Tibial artery (tissue), 4 donors: ENCODE data around the gene CHRNA9.

Source experiments
- DNase-seq, 2 donors: peaks; one replicate each; pipeline ENCODE4 v3.0.0-alpha.2; 2019
- H3K27ac ChIP-seq, 2 donors: fragments of 200-600 bp; sonication (generic) in 1 of 2; 1 replicate in 1 of 2; 2 replicates in 1 of 2; pipeline ENCODE4 v1.5.1; 2018 to 2019; ENCODE audit warnings: mild to moderate bottlenecking in 1 of 2
- H3K27me3 ChIP-seq, 2 donors: fragments of 200-600 bp; sonication (generic) in 1 of 2; one replicate each; pipeline versions ENCODE4 v1.5.1 to v1.6.0; 2016 to 2019
- H3K36me3 ChIP-seq, 3 donors: fragments of 200-600 bp; sonication (generic) in 2 of 3; one replicate each; pipeline ENCODE4 v1.5.1; 2016 to 2019; ENCODE audit warnings: mild to moderate bottlenecking in 2 of 3
- H3K4me1 ChIP-seq, 4 donors: fragments of 200-600 bp; sonication (generic) in 2 of 4; 1 replicate in 3 of 4; 2 replicates in 1 of 4; pipeline ENCODE4 v1.5.1; 2016 to 2019
- H3K4me3 ChIP-seq, 2 donors: fragments of 200-600 bp; sonication (generic) in 1 of 2; 1 replicate in 1 of 2; 2 replicates in 1 of 2; pipeline ENCODE4 v1.5.1; 2018 to 2019; ENCODE audit warnings: mild to moderate bottlenecking in 2 of 2
- H3K9me3 ChIP-seq, 3 donors: fragments of 200-600 bp; sonication (generic) in 1 of 3; one replicate each; pipeline ENCODE4 v1.5.1; 2016 to 2019
- intact Hi-C: fragments of 100-400 bp; cut with DNase I; formaldehyde crosslinking; loops from one replicate; pipeline ENCODE4 v1.15.0; 2023; ENCODE audit warnings: low total_unique reads
- TF ChIP-seq, protein P1 (sequence below), 2 experiments: fragments of 200-600 bp in 1 of 2; fragments of 450-650 bp in 1 of 2; IDR thresholded peaks; one replicate each; pipeline ENCODE4 v1.5.1; 2017 to 2019; ENCODE audit warnings: antibody characterized with exemption in 2 of 2, mild to moderate bottlenecking in 1 of 2, moderate library complexity in 1 of 2

The CHRNA9 gene

DNA sequence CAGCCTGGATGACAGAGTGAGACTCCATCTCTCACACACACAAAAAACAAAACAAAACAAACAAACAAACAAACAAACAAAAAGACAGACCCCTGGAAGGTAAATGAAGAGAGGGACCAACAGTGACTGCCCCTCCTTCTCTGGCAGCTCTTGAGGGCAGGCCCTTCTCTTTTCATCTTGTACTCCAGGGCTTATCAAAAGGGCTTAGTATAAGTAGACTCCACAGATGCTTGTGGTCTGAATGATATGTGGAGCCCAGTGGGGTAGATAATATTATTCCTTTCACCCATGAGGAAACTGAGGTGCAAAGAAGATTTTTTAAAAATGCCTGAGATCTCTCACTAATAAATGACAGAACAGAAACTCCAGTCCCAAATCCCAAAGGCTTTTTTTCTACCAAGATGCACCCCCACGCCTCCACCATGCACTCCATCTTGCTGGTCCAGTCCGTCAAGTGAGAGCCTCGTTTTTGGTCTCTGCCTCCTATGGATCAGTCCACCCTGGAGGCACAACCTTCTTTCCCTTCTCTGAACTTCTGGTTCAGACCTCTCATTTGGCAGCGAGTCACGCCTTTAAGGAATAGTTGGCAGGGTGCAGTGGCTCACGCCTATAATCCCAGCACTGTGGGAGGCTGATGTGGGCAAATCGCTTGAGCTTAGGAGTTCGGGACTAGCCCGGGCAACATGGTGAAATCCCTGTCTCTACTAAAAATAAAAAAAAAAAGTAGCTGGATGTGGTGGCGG lies 17.0 kb upstream of the CHRNA9 start:
- H3K27me3 ChIP-seq: no peaks in the 10 kb centered on the region
- no peak overlapping the region for H3K27ac ChIP-seq
- DNase-seq: no peak
- H3K4me3 ChIP-seq: no peak overlapping the region
- H3K4me1 ChIP-seq: peaks cover 0 to 15% (median 6%) of the 10 kb centered on the region in 4 donors
- TF ChIP-seq, protein P1, sequence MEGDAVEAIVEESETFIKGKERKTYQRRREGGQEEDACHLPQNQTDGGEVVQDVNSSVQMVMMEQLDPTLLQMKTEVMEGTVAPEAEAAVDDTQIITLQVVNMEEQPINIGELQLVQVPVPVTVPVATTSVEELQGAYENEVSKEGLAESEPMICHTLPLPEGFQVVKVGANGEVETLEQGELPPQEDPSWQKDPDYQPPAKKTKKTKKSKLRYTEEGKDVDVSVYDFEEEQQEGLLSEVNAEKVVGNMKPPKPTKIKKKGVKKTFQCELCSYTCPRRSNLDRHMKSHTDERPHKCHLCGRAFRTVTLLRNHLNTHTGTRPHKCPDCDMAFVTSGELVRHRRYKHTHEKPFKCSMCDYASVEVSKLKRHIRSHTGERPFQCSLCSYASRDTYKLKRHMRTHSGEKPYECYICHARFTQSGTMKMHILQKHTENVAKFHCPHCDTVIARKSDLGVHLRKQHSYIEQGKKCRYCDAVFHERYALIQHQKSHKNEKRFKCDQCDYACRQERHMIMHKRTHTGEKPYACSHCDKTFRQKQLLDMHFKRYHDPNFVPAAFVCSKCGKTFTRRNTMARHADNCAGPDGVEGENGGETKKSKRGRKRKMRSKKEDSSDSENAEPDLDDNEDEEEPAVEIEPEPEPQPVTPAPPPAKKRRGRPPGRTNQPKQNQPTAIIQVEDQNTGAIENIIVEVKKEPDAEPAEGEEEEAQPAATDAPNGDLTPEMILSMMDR (IDR thresholded peaks at IDR 0.05): no peak
- no peaks in the 10 kb centered on the region for H3K9me3 ChIP-seq
- intact Hi-C loops: no loop called here
- no peaks in the 10 kb centered on the region for H3K36me3 ChIP-seq

DNA sequence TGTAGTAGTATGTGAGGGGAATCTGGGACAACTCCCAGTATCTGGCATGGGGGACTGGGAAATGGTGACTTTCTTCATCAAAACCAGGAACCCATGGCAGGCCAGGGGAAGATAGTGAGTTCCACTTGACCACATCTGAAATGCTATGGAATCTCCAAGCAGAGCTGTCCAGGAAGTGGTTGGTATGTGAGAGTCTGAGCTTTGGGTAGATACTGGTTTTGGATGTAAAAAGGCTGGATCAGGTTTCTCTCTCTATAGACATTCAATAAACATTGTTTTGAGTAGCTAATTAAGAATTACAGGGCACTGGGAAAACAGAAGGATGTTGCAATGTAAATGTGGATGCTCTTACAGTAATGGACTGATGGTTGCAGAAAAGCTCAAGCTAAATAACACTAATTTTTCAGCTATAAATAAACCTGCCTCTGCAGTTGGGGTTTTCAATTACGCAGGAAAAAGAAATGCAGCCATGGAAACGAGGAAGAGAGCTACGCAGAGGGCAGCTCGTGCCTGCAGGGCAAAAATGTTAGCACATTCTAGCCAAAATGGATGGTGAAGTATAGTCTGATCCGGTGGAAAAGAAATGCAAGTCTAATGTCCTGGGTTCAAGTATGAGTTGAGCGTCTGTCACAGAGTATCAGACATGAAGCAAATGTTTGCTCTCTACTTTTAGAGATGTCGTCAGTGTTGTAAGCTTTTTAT lies 13.4 kb upstream of the CHRNA9 start:
- Histone ChIP-seq H3K27ac (no peak overlapping the region), H3K4me1 (peaks cover 0 to 8% (median 4%) of the 10 kb centered on the region in 4 donors), H3K4me3 (no peak overlapping the region), H3K36me3 (no peaks in the 10 kb centered on the region), H3K27me3 (no peaks in the 10 kb centered on the region), H3K9me3 (no peaks in the 10 kb centered on the region)
- intact Hi-C loops: no loop called here
- no peak for DNase-seq
- TF ChIP-seq, protein P1 (IDR thresholded peaks at IDR 0.05): no peak

- no peak for DNase-seq
- H3K4me3 ChIP-seq: no peak overlapping the region
- TF ChIP-seq, protein P1 (IDR thresholded peaks at IDR 0.05): no peak
Measured at GRCh38 chr4:40322811-40323210, 12.3 kb upstream of the CHRNA9 start.

DNA sequence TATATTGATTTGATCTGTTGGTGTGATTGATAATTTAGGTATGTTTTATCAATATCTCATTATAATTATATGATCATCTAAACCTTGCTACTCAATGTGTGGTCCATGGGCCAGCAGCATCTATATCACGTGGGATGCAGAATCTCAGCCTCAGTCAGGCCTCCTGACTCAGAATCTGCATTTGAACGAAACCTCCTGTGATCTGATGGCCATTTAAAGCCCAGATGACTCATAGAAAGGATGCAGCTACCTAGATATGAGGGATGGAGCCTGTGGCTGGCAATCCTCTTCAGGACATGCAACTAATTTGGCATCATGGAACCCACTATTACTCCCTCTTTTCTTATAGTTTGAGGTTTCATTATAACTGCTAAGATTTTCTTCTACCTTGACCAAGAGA lies 11.3 kb upstream of the CHRNA9 start:
- intact Hi-C loops: no loop called here

More at GRCh38 chr4:40322811-40323210, 12.3 kb upstream of the CHRNA9 start:
- no peaks in the 10 kb centered on the region for H3K36me3 ChIP-seq
- intact Hi-C loops: no loop called here
- peaks cover 0 to under 1% of the 10 kb centered on the region in 2 donors for H3K27me3 ChIP-seq
- no peak overlapping the region for H3K27ac ChIP-seq
- no peaks in the 10 kb centered on the region for H3K9me3 ChIP-seq
- H3K4me1 ChIP-seq: no peaks in the 10 kb centered on the region

GRCh38 chr4:40325406-40326019 lies 9.6 kb upstream of the CHRNA9 start:
- H3K27me3 ChIP-seq: peaks cover 0 to 8% of the 10 kb centered on the region in 2 donors
- H3K9me3 ChIP-seq: no peaks in the 10 kb centered on the region
- no peak overlapping the region for H3K27ac ChIP-seq
- no peaks in the 10 kb centered on the region for H3K36me3 ChIP-seq
- H3K4me3 ChIP-seq: no peak overlapping the region
- intact Hi-C loops: no loop called here
- no peaks in the 10 kb centered on the region for H3K4me1 ChIP-seq
- no peak for DNase-seq
- TF ChIP-seq, protein P1 (IDR thresholded peaks at IDR 0.05): peak; percentile 37 to 58

More for the DNA sequence above, 11.3 kb upstream of the CHRNA9 start:
- H3K4me1 ChIP-seq: no peaks in the 10 kb centered on the region
- TF ChIP-seq, protein P1 (IDR thresholded peaks at IDR 0.05): no peak
- H3K9me3 ChIP-seq: no peaks in the 10 kb centered on the region
- H3K36me3 ChIP-seq: no peaks in the 10 kb centered on the region
- H3K4me3 ChIP-seq: no peak overlapping the region
- H3K27ac ChIP-seq: no peak overlapping the region
- DNase-seq: no peak
- H3K27me3 ChIP-seq: peaks cover 0 to 5% of the 10 kb centered on the region in 2 donors
